Body of pancreas (tissue), 4 donors: ENCODE measurements around the gene SP2. TPM values are rescaled to one million over a fixed set of nuclear protein-coding genes. Genes with fewer than 3 reads are reported as not detected.

Experiments used
- ATAC-seq: fragments of 150-250 bp; one replicate; pipeline ENCODE4 v1.9.1; 2016
- DNase-seq, 4 donors: peaks; one replicate each; pipeline ENCODE4 v3.0.0-alpha.2; 2019
- H3K27ac ChIP-seq, 4 donors: fragments of 200-600 bp; sonication (generic); 1 replicate in 3 of 4; 2 replicates in 1 of 4; pipeline versions ENCODE4 v1.5.1 to v1.6.1; 2016 to 2019; ENCODE audit warnings: mild to moderate bottlenecking in 1 of 4, mixed read lengths in 1 of 4, moderate library complexity in 1 of 4
- H3K27me3 ChIP-seq, 2 donors: fragments of 200-600 bp; sonication (generic); one replicate each; pipeline ENCODE4 v1.6.0; 2016; ENCODE audit warnings: mild to moderate bottlenecking in 1 of 2
- H3K36me3 ChIP-seq, 2 donors: fragments of 200-600 bp; sonication (generic); replicated peaks in 1 of 2; 2 replicates each; pipeline ENCODE4 v1.5.1; 2016; ENCODE audit warnings: low read depth in 2 of 2; ENCODE audit not compliant: insufficient read depth in 1 of 2
- H3K4me1 ChIP-seq: fragments of 200-600 bp; sonication (generic); one replicate; pipeline ENCODE4 v1.6.0; 2016
- H3K4me3 ChIP-seq, 2 donors: fragments of 200-600 bp; sonication (generic); 1 replicate in 1 of 2; 2 replicates in 1 of 2; pipeline ENCODE4 v1.5.1; 2016 to 2019
- H3K9me3 ChIP-seq, 3 donors: fragments of 200-600 bp; sonication (generic); 1 replicate in 2 of 3; 2 replicates in 1 of 3; pipeline ENCODE4 v1.5.1; 2016
- CTCF ChIP-seq, 7 experiments: fragments of 450-650 bp in 4 of 7; fragments of 200-600 bp in 3 of 7; sonication (generic) in 3 of 7; IDR thresholded peaks; one replicate each; pipeline ENCODE4 v1.5.1; 2016 to 2019; ENCODE audit warnings: antibody characterized with exemption in 7 of 7
- POLR2A ChIP-seq, 3 donors: fragments of 450-650 bp; IDR thresholded peaks; one replicate each; pipeline ENCODE4 v1.6.1; 2016; ENCODE audit warnings: antibody characterized with exemption in 3 of 3, mild to moderate bottlenecking in 2 of 3
- WGBS, 2 donors: methylation state at CpG; one replicate each; pipeline ENCODE4 v1.1.5; 2017; 5-methylcytosine and 5-hydroxymethylcytosine counted together
- intact Hi-C: fragments of 100-400 bp; cut with DNase I; formaldehyde crosslinking; loops from one replicate; pipeline ENCODE4 v1.15.1; 2023
- total RNA-seq, 2 donors: library from RNA; depleted of rRNA; stranded (reverse); fragments of >200 nt; gene quantifications; one replicate each; pipeline ENCODE4 v1.1.0, GENCODE V29; 2016

Gene SP2
- total RNA-seq, 2 donors from 2014 or later, result 4.7 to 6.3 TPM

DNA sequence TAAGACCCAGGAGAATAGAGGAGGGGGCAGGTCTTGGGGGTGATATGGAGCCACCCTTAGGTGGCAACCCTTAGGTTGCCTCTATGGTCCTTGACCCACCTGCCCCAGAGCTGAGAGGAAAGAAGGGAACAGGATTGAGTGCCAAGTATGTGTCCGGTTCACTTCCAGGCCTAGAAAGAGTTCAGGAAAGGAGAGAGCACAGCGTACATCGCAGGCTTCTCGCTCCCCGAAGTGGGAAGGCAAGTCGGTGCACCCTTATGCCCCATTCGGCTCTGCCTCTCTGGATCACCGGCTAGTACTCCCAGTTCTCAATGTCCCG is 45.7 kb upstream of the SP2 start:
- intact Hi-C loops, result no loop called here
- ATAC-seq (peak; percentile 13), DNase-seq (no peak)
- H3K4me1 ChIP-seq, result peaks cover 35% of the 10 kb centered on the region
- H3K9me3 ChIP-seq, result no peaks in the 10 kb centered on the region
- peak overlapping the region in 2 of 4 donors; percentile 28 to 47 for H3K27ac ChIP-seq
- no peak overlapping the region for H3K4me3 ChIP-seq
- peaks cover 0 to 31% of the 10 kb centered on the region in 2 donors for H3K27me3 ChIP-seq
- WGBS, 2 donors, result 36 to 38% methylated on average over 9 of the region's 9 CpGs
- TF ChIP-seq CTCF (IDR thresholded peaks at IDR 0.05), result no peak
- H3K36me3 ChIP-seq, result no peaks in the 10 kb centered on the region

- Histone ChIP-seq H3K27me3 (peaks cover 0 to 31% of the 10 kb centered on the region in 2 donors), H3K4me1 (peaks cover 35% of the 10 kb centered on the region), H3K9me3 (no peaks in the 10 kb centered on the region), H3K36me3 (no peaks in the 10 kb centered on the region), H3K4me3 (no peak within 1 kb of the TSS), H3K27ac (peak within 1 kb of the TSS in 2 of 4 donors; percentile 28 to 47)
- ATAC-seq (peak; percentile 98), DNase-seq (peak; percentile 87 to 92 (median 92))
- whole genome bisulfite sequencing, 2 donors, result 5% methylated on average over 48 to 54 of the region's 71 CpGs
- TF ChIP-seq CTCF (IDR thresholded peaks at IDR 0.05) (peak; percentile 9 to 60 (median 37)), POLR2A (IDR thresholded peaks at IDR 0.05) (peak; percentile 50 to 63 (median 54))
- intact Hi-C loops, result no loop called here
These were observed 45.1 kb upstream of the SP2 start, which contains the start of gene SP6 for GRCh38 chr17:47850692-47851573. SP6 (minus strand) TSS chr17:47851163; CDS start chr17:47848429, 2,734 bp downstream.

GRCh38 chr17:47851764-47852112 is 44.3 kb upstream of the SP2 start:
- H3K9me3 ChIP-seq, result no peaks in the 10 kb centered on the region
- peaks cover 0 to 28% of the 10 kb centered on the region in 2 donors for H3K27me3 ChIP-seq
- no peak for DNase-seq
- H3K36me3 ChIP-seq, result no peaks in the 10 kb centered on the region
- H3K4me3 ChIP-seq, result no peak overlapping the region
- TF ChIP-seq POLR2A (IDR thresholded peaks at IDR 0.05), result no peak
- no peak for TF ChIP-seq CTCF (IDR thresholded peaks at IDR 0.05)
- ATAC-seq, result no peak
- peaks cover 34% of the 10 kb centered on the region for H3K4me1 ChIP-seq
- no peak overlapping the region for H3K27ac ChIP-seq
- intact Hi-C loops, result no loop called here
- 30 to 36% methylated on average over 10 to 11 of the region's 11 CpGs for WGBS, 2 donors

- no peak overlapping the region for H3K27ac ChIP-seq
- no peak overlapping the region for H3K4me3 ChIP-seq
- TF ChIP-seq POLR2A (IDR thresholded peaks at IDR 0.05), result no peak
- TF ChIP-seq CTCF (IDR thresholded peaks at IDR 0.05), result no peak
- DNase-seq (no peak), ATAC-seq (no peak)
- no peaks in the 10 kb centered on the region for H3K9me3 ChIP-seq
- H3K4me1 ChIP-seq, result peaks cover 28% of the 10 kb centered on the region
- WGBS, 2 donors, result 23% methylated on average over 32 of the region's 32 CpGs
- no peaks in the 10 kb centered on the region for H3K36me3 ChIP-seq
- intact Hi-C loops, result no loop called here
- peaks cover 0 to 22% of the 10 kb centered on the region in 2 donors for H3K27me3 ChIP-seq
These were observed 43.7 kb upstream of the SP2 start for GRCh38 chr17:47852113-47852949.
